Measurements from ENCODE around the gene ATP6V0B. TPM values are rescaled to one million over a fixed set of nuclear protein-coding genes. Genes with fewer than 3 reads are reported as not detected.

ATP6V0B gene
- total and polyA plus RNA-seq, 2 of the 8 experiments (the other 6 are each of a cell fraction or from before 2014, with no cell fraction given): 105 to 308 TPM

GRCh38 chr1:43944860-43945259 is 29.9 kb upstream of the ATP6V0B start (continued):
- TF ChIP-seq CHD7 (IDR thresholded peaks at IDR 0.05; ENCODE audit: insufficient replicate concordance, low read length) (no peak), NANOG (IDR thresholded peaks at IDR 0.05; ENCODE audit: insufficient read depth, low read depth, low read length, poor library complexity, severe bottlenecking) (no peak), BRCA1 (IDR thresholded peaks at IDR 0.05; ENCODE audit: low read depth, low read length) (no peak), CTCF (IDR thresholded peaks at IDR 0.05; ENCODE audit: control extremely low read depth in 1 of 3, insufficient read depth in 1 of 3, low read depth in 1 of 3, low read length in 3 of 3) (no peak), BACH1 (IDR thresholded peaks at IDR 0.05; ENCODE audit: low read length) (no peak)
